Epithelial cell of proximal tubule (primary cell): ENCODE results near the gene RGL1. TPM values are rescaled to one million over a fixed set of nuclear protein-coding genes. Genes with fewer than 3 reads are reported as not detected.

Experiments used
- DNase-seq: peaks from one replicate; pipeline ENCODE4 v3.0.0-alpha.2; 2011; ENCODE audit warnings: low read depth
- H3K4me3 ChIP-seq: 2 replicates; pipeline ENCODE4 v1.5.1; 2011; ENCODE audit warnings: low read depth, mild to moderate bottlenecking, low read length
- CTCF ChIP-seq: conservative IDR thresholded peaks from 2 replicates; pipeline ENCODE4 v1.5.1; 2012; ENCODE audit warnings: low read depth, mild to moderate bottlenecking, low read length
- total RNA-seq: library from RNA; depleted of rRNA; stranded (reverse); fragments of >200 nt; gene quantifications from 2 replicates; pipeline ENCODE4 v1.2.3, GENCODE V29; 2015

Gene RGL1
- total RNA-seq, 1 donor from 2014 or later: 1.6 TPM

GRCh38 chr1:183832459-183832858 is 27.5 kb downstream of the RGL1 start:
- no peak for TF ChIP-seq CTCF
- no peak for DNase-seq
- no peak overlapping the region for H3K4me3 ChIP-seq

GRCh38 chr1:183834568-183834967 is 29.6 kb downstream of the RGL1 start:
- no peak for DNase-seq
- no peak for TF ChIP-seq CTCF
- no peak overlapping the region for H3K4me3 ChIP-seq

GRCh38 chr1:183836598-183836997 is 31.7 kb downstream of the RGL1 start:
- no peak for TF ChIP-seq CTCF
- DNase-seq: no peak
- no peak overlapping the region for H3K4me3 ChIP-seq

- H3K4me3 ChIP-seq: no peak overlapping the region
- no peak for DNase-seq
- no peak for TF ChIP-seq CTCF
Measured at GRCh38 chr1:183837062-183837461, 32.1 kb downstream of the RGL1 start.

GRCh38 chr1:183838221-183838620 is 33.3 kb downstream of the RGL1 start:
- TF ChIP-seq CTCF: no peak
- DNase-seq: no peak
- H3K4me3 ChIP-seq: no peak overlapping the region

- DNase-seq: no peak
- H3K4me3 ChIP-seq: no peak overlapping the region
- TF ChIP-seq CTCF: no peak
Measured at GRCh38 chr1:183840140-183840539, 35.2 kb downstream of the RGL1 start.

- no peak for DNase-seq
- TF ChIP-seq CTCF: no peak
Measured at GRCh38 chr1:183841550-183841949, 36.6 kb downstream of the RGL1 start.

More at GRCh38 chr1:183841550-183841949, 36.6 kb downstream of the RGL1 start:
- no peak overlapping the region for H3K4me3 ChIP-seq
